Type B pancreatic cell (in vitro differentiated cells): Measurements from ENCODE around the gene ACTN4. TPM values are rescaled to one million over a fixed set of nuclear protein-coding genes. Genes with fewer than 3 reads are reported as not detected.

ENCODE experiments used
- DNase-seq: peaks from one replicate; pipeline ENCODE4 v3.0.0; 2021; ENCODE audit warnings: mixed read lengths; ENCODE audit not compliant: unreplicated experiment; ENCODE audit errors: extremely low spot score
- H3K27ac Mint-ChIP-seq: 2 replicates; pipeline ENCODE4 v1.8.0; 2021; ENCODE audit warnings: mild to moderate bottlenecking, mixed read lengths
- H3K27me3 Mint-ChIP-seq: 2 replicates; pipeline ENCODE4 v1.8.0; 2021; ENCODE audit warnings: mixed read lengths
- H3K36me3 Mint-ChIP-seq: 2 replicates; pipeline ENCODE4 v1.8.0; 2021; ENCODE audit warnings: mixed read lengths
- H3K4me1 Mint-ChIP-seq: one replicate; pipeline ENCODE4 v1.8.0; 2021; ENCODE audit warnings: mixed read lengths; ENCODE audit not compliant: unreplicated experiment
- H3K4me3 Mint-ChIP-seq: 2 replicates; pipeline ENCODE4 v1.8.0; 2021; ENCODE audit warnings: mild to moderate bottlenecking, mixed read lengths
- H3K9me3 Mint-ChIP-seq: 2 replicates; pipeline ENCODE4 v1.8.0; 2021; ENCODE audit warnings: mixed read lengths
- CTCF ChIP-seq: fragments of 200-600 bp; sonication (generic); conservative IDR thresholded peaks from 2 replicates; pipeline ENCODE4 v1.5.0; 2021; ENCODE audit warnings: antibody characterized with exemption, mild to moderate bottlenecking
- total RNA-seq: library from RNA; stranded (reverse); gene quantifications from 2 replicates; pipeline ENCODE4 v1.2.1, GENCODE V29; 2021; ENCODE audit warnings: low replicate concordance

Gene ACTN4
- total RNA-seq, 1 donor from 2014 or later: 475 TPM

GRCh38 chr19:38702278-38702677, 54.8 kb downstream of the ACTN4 start:
- Mint-ChIP-seq H3K9me3 (no peaks in the 10 kb centered on the region), H3K4me3 (no peak overlapping the region), H3K4me1 (peaks cover 15% of the 10 kb centered on the region), H3K27me3 (no peaks in the 10 kb centered on the region), H3K36me3 (peaks cover 7% of the 10 kb centered on the region), H3K27ac (peak overlapping the region; percentile 50)
- TF ChIP-seq CTCF: no peak
- DNase-seq: no peak

- Mint-ChIP-seq H3K4me1 (peaks cover 5% of the 10 kb centered on the region), H3K4me3 (no peak overlapping the region), H3K9me3 (no peaks in the 10 kb centered on the region), H3K36me3 (peaks cover 4% of the 10 kb centered on the region), H3K27me3 (no peaks in the 10 kb centered on the region), H3K27ac (peak overlapping the region; percentile 66)
- DNase-seq: no peak
- TF ChIP-seq CTCF: no peak
These were observed 56.1 kb downstream of the ACTN4 start for GRCh38 chr19:38703509-38703908.

- Mint-ChIP-seq H3K4me3 (peak overlapping the region; percentile 11), H3K4me1 (peaks cover 5% of the 10 kb centered on the region), H3K27ac (peak overlapping the region; percentile 66), H3K27me3 (no peaks in the 10 kb centered on the region), H3K36me3 (peaks cover 4% of the 10 kb centered on the region), H3K9me3 (no peaks in the 10 kb centered on the region)
- no peak for TF ChIP-seq CTCF
- no peak for DNase-seq
These were observed 57.1 kb downstream of the ACTN4 start for GRCh38 chr19:38704488-38705026.

GRCh38 chr19:38705197-38706019, 58.0 kb downstream of the ACTN4 start:
- no peak overlapping the region for H3K4me3 Mint-ChIP-seq
- H3K4me1 Mint-ChIP-seq: peaks cover 5% of the 10 kb centered on the region
- H3K36me3 Mint-ChIP-seq: peaks cover 6% of the 10 kb centered on the region
- H3K9me3 Mint-ChIP-seq: no peaks in the 10 kb centered on the region
- TF ChIP-seq CTCF: no peak
- no peak for DNase-seq
- H3K27me3 Mint-ChIP-seq: no peaks in the 10 kb centered on the region
- H3K27ac Mint-ChIP-seq: peak overlapping the region; percentile 31

GRCh38 chr19:38706792-38707511, 59.5 kb downstream of the ACTN4 start:
- H3K36me3 Mint-ChIP-seq: peaks cover 15% of the 10 kb centered on the region
- TF ChIP-seq CTCF: no peak
- H3K4me1 Mint-ChIP-seq: no peaks in the 10 kb centered on the region
- no peaks in the 10 kb centered on the region for H3K9me3 Mint-ChIP-seq
- no peaks in the 10 kb centered on the region for H3K27me3 Mint-ChIP-seq
- H3K27ac Mint-ChIP-seq: peak overlapping the region; percentile 74
- H3K4me3 Mint-ChIP-seq: no peak overlapping the region
- DNase-seq: no peak
